Liver (tissue), 9 donors: Measurements from ENCODE around the gene DBP. TPM values are rescaled to one million over a fixed set of nuclear protein-coding genes. Genes with fewer than 3 reads are reported as not detected.
"Not testable (repeated sequence)": the region's sequence is repeated elsewhere in the genome, so short reads cannot be mapped to it uniquely, and the experiment has no call there.

Experiments
- DNase-seq: peaks from one replicate; pipeline ENCODE4 v3.0.0-alpha.2; 2017; ENCODE audit warnings: low spot score
- H3K27ac ChIP-seq, 2 donors: one replicate each; pipeline ENCODE4 v1.7.0; 2013; ENCODE audit warnings: inconsistent platforms in 2 of 2, low read length in 2 of 2, control low read depth in 1 of 2, low read depth in 1 of 2, mild to moderate bottlenecking in 1 of 2
- H3K27me3 ChIP-seq, 4 donors: one replicate each; pipeline versions ENCODE4 v1.6.1 to v1.7.0; 2013; ENCODE audit warnings: low read length in 3 of 4, inconsistent platforms in 1 of 4, mild to moderate bottlenecking in 1 of 4, moderate library complexity in 1 of 4; ENCODE audit not compliant: control insufficient read depth in 4 of 4, insufficient read depth in 4 of 4
- H3K36me3 ChIP-seq, 4 donors: one replicate each; pipeline versions ENCODE4 v1.6.1 to v1.7.0; 2013; ENCODE audit warnings: low read length in 3 of 4, mild to moderate bottlenecking in 3 of 4, low read depth in 1 of 4, moderate library complexity in 1 of 4; ENCODE audit not compliant: control insufficient read depth in 4 of 4, insufficient read depth in 3 of 4
- H3K4me1 ChIP-seq, 4 donors: one replicate each; pipeline versions ENCODE4 v1.6.1 to v1.7.0; 2013; ENCODE audit warnings: low read length in 3 of 4, mild to moderate bottlenecking in 3 of 4, moderate library complexity in 1 of 4; ENCODE audit not compliant: control insufficient read depth in 4 of 4, insufficient read depth in 4 of 4
- H3K4me3 ChIP-seq, 3 donors: one replicate each; pipeline versions ENCODE4 v1.6.1 to v1.7.0; 2013; ENCODE audit warnings: low read length in 3 of 3, control low read depth in 1 of 3, low read depth in 1 of 3, mild to moderate bottlenecking in 1 of 3
- H3K9ac ChIP-seq, 2 donors: one replicate each; pipeline ENCODE4 v1.7.0; 2013; ENCODE audit warnings: low read length in 2 of 2, mild to moderate bottlenecking in 2 of 2, moderate library complexity in 2 of 2, control low read depth in 1 of 2, low read depth in 1 of 2
- H3K9me3 ChIP-seq, 4 donors: one replicate each; pipeline versions ENCODE4 v1.6.1 to v1.7.0; 2013; ENCODE audit warnings: low read length in 3 of 4; ENCODE audit not compliant: control insufficient read depth in 4 of 4
- EGR1 ChIP-seq, 2 donors: IDR thresholded peaks; 2 replicates each; pipeline ENCODE4 v1.6.1; 2016 to 2018; ENCODE audit warnings: antibody characterized with exemption in 2 of 2, low read depth in 2 of 2
- FOXA1 ChIP-seq: IDR thresholded peaks from 2 replicates; pipeline ENCODE4 v1.6.1; 2016; ENCODE audit warnings: antibody characterized with exemption
- FOXA2 ChIP-seq: IDR thresholded peaks from 2 replicates; pipeline ENCODE4 v1.6.1; 2016; ENCODE audit warnings: antibody characterized with exemption
- GABPA ChIP-seq, 2 donors: IDR thresholded peaks in 1 of 2; conservative IDR thresholded peaks in 1 of 2; 2 replicates each; pipeline ENCODE4 v1.6.1; 2016; ENCODE audit warnings: antibody characterized with exemption in 2 of 2, mild to moderate bottlenecking in 1 of 2, moderate library complexity in 1 of 2
- HNF4A ChIP-seq, 2 donors: conservative IDR thresholded peaks; 2 replicates each; pipeline ENCODE4 v1.6.1; 2016; ENCODE audit warnings: antibody characterized with exemption in 2 of 2, mild to moderate bottlenecking in 2 of 2
- HNF4G ChIP-seq: IDR thresholded peaks from 2 replicates; pipeline ENCODE4 v1.6.1; 2016; ENCODE audit warnings: antibody characterized with exemption
- JUND ChIP-seq, 2 donors: IDR thresholded peaks; 2 replicates each; pipeline ENCODE4 v1.6.1; 2016; ENCODE audit warnings: antibody characterized with exemption in 2 of 2
- NR2F2 ChIP-seq: IDR thresholded peaks from 2 replicates; pipeline ENCODE4 v1.6.1; 2016; ENCODE audit warnings: antibody characterized with exemption
- RAD21 ChIP-seq, 2 donors: IDR thresholded peaks; 2 replicates each; pipeline ENCODE4 v1.6.1; 2016; ENCODE audit warnings: antibody characterized with exemption in 2 of 2, mild to moderate bottlenecking in 2 of 2
- RXRA ChIP-seq, 2 donors: IDR thresholded peaks; 2 replicates each; pipeline ENCODE4 v1.6.1; 2017 to 2018; ENCODE audit warnings: antibody characterized with exemption in 2 of 2, mild to moderate bottlenecking in 1 of 2
- SP1 ChIP-seq: IDR thresholded peaks from 2 replicates; pipeline ENCODE4 v1.6.1; 2018; ENCODE audit warnings: antibody characterized with exemption, mild to moderate bottlenecking
- TAF1 ChIP-seq: conservative IDR thresholded peaks from 2 replicates; pipeline ENCODE4 v1.6.1; 2016; ENCODE audit warnings: antibody characterized with exemption, mild to moderate bottlenecking
- YY1 ChIP-seq: IDR thresholded peaks from 2 replicates; pipeline ENCODE4 v1.6.1; 2016; ENCODE audit warnings: antibody characterized with exemption, mild to moderate bottlenecking
- WGBS: extraction: QIAGEN DNeasy Blood & Tissue Kit; methylation state at CpG from one replicate; pipeline ENCODE4 v1.1.7; 2013; 5-methylcytosine and 5-hydroxymethylcytosine counted together
- polyA plus RNA-seq, 2 donors: library from polyadenylated mRNA; stranded (reverse) in 1 of 2; unstranded in 1 of 2; fragments of 200-250 nt in 1 of 2; fragments of >200 nt in 1 of 2; fragmentation: Nextera tagmentation in 1 of 2; extraction: Ambion mirVana in 1 of 2; gene quantifications; one replicate each; pipeline versions ENCODE4 v1.2.1 to v1.2.3, GENCODE V29; 2013 to 2015
- total RNA-seq, 2 donors: library from RNA; depleted of rRNA; stranded (reverse); fragments of >200 nt; gene quantifications; one replicate each; pipeline ENCODE4 v1.2.3, GENCODE V29; 2014
- TF ChIP-seq, protein P1 (sequence below): IDR thresholded peaks from 2 replicates; pipeline ENCODE4 v1.6.1; 2016; ENCODE audit warnings: antibody characterized with exemption
- TF ChIP-seq, protein P2 (sequence below): IDR thresholded peaks from 2 replicates; pipeline ENCODE4 v1.6.1; 2016; ENCODE audit warnings: antibody characterized with exemption, mild to moderate bottlenecking
- TF ChIP-seq, protein P3 (sequence below): IDR thresholded peaks from 2 replicates; pipeline ENCODE4 v1.6.1; 2016; ENCODE audit warnings: antibody characterized with exemption
- TF ChIP-seq, protein P4 (sequence below): IDR thresholded peaks from 2 replicates; pipeline ENCODE4 v1.6.1; 2016; ENCODE audit warnings: antibody characterized with exemption
- TF ChIP-seq, protein P5 (sequence below): fragments of 150-350 bp; IDR thresholded peaks from 2 replicates; pipeline ENCODE4 v1.5.1; 2017; ENCODE audit warnings: improper control_type of control experiment, low read depth, low read length; ENCODE audit not compliant: missing input control
- donor health status: healthy.
- donor health status: healthy.
- donor health status: healthy.
- donor health status: healthy.
- donor health status: healthy.

Gene DBP
- total and polyA plus RNA-seq, 4 donors = 1.2 to 4.5 (median 1.8) TPM

DNA sequence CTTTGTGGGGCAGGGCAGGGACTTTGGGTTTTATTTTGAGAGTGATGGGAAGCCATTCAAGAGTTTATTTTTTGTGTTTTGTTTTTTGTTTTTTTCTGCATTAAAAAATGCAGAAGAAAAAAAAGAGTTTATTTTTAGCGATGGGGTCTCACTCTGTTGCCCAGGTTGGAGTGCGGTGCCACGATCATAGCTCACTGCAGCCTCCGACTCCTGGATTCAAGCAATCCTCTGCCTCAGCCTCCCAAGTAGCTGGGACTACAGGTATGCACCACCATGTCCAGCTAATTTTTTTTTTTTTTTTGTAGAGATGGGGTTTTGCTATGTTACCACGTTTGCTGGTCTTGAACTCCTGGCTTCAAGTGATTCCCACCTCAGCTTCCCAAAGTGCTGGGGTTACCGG lies 21.3 kb upstream of the DBP start:
- H3K9me3 ChIP-seq = no peaks in the 10 kb centered on the region
- no peaks in the 10 kb centered on the region for H3K36me3 ChIP-seq
- WGBS = 92% methylated on average over 6 of the region's 6 CpGs
- peaks cover 0 to 2% (median 0%) of the 10 kb centered on the region in 4 donors for H3K4me1 ChIP-seq
- no peaks in the 10 kb centered on the region for H3K27me3 ChIP-seq
- no peak overlapping the region for H3K4me3 ChIP-seq
- H3K9ac ChIP-seq = no peak overlapping the region
- no peak overlapping the region for H3K27ac ChIP-seq
- DNase-seq = no peak
- TF ChIP-seq, protein P1, sequence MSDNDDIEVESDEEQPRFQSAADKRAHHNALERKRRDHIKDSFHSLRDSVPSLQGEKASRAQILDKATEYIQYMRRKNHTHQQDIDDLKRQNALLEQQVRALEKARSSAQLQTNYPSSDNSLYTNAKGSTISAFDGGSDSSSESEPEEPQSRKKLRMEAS = no peak
- TF ChIP-seq NR2F2 = no peak
- TF ChIP-seq YY1 = no peak
- no peak for TF ChIP-seq RXRA (IDR thresholded peaks at IDR 0.05)
- TF ChIP-seq, protein P2, sequence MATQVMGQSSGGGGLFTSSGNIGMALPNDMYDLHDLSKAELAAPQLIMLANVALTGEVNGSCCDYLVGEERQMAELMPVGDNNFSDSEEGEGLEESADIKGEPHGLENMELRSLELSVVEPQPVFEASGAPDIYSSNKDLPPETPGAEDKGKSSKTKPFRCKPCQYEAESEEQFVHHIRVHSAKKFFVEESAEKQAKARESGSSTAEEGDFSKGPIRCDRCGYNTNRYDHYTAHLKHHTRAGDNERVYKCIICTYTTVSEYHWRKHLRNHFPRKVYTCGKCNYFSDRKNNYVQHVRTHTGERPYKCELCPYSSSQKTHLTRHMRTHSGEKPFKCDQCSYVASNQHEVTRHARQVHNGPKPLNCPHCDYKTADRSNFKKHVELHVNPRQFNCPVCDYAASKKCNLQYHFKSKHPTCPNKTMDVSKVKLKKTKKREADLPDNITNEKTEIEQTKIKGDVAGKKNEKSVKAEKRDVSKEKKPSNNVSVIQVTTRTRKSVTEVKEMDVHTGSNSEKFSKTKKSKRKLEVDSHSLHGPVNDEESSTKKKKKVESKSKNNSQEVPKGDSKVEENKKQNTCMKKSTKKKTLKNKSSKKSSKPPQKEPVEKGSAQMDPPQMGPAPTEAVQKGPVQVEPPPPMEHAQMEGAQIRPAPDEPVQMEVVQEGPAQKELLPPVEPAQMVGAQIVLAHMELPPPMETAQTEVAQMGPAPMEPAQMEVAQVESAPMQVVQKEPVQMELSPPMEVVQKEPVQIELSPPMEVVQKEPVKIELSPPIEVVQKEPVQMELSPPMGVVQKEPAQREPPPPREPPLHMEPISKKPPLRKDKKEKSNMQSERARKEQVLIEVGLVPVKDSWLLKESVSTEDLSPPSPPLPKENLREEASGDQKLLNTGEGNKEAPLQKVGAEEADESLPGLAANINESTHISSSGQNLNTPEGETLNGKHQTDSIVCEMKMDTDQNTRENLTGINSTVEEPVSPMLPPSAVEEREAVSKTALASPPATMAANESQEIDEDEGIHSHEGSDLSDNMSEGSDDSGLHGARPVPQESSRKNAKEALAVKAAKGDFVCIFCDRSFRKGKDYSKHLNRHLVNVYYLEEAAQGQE = no peak
- TF ChIP-seq JUND (IDR thresholded peaks at IDR 0.05) = no peak
- TF ChIP-seq SP1 = no peak
- no peak for TF ChIP-seq FOXA2
- TF ChIP-seq HNF4A (conservative IDR thresholded peaks at IDR 0.05) = no peak
- no peak for TF ChIP-seq GABPA (IDR thresholded peaks at IDR 0.05 in 1 of 2, conservative IDR thresholded peaks at IDR 0.05 in 1 of 2)
- no peak for TF ChIP-seq TAF1
- TF ChIP-seq RAD21 (IDR thresholded peaks at IDR 0.05) = no peak
- TF ChIP-seq, protein P3, sequence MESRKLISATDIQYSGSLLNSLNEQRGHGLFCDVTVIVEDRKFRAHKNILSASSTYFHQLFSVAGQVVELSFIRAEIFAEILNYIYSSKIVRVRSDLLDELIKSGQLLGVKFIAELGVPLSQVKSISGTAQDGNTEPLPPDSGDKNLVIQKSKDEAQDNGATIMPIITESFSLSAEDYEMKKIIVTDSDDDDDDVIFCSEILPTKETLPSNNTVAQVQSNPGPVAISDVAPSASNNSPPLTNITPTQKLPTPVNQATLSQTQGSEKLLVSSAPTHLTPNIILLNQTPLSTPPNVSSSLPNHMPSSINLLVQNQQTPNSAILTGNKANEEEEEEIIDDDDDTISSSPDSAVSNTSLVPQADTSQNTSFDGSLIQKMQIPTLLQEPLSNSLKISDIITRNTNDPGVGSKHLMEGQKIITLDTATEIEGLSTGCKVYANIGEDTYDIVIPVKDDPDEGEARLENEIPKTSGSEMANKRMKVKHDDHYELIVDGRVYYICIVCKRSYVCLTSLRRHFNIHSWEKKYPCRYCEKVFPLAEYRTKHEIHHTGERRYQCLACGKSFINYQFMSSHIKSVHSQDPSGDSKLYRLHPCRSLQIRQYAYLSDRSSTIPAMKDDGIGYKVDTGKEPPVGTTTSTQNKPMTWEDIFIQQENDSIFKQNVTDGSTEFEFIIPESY = no peak
- TF ChIP-seq, protein P4, sequence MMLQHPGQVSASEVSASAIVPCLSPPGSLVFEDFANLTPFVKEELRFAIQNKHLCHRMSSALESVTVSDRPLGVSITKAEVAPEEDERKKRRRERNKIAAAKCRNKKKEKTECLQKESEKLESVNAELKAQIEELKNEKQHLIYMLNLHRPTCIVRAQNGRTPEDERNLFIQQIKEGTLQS = no peak
- TF ChIP-seq FOXA1 = no peak
- TF ChIP-seq, protein P5, sequence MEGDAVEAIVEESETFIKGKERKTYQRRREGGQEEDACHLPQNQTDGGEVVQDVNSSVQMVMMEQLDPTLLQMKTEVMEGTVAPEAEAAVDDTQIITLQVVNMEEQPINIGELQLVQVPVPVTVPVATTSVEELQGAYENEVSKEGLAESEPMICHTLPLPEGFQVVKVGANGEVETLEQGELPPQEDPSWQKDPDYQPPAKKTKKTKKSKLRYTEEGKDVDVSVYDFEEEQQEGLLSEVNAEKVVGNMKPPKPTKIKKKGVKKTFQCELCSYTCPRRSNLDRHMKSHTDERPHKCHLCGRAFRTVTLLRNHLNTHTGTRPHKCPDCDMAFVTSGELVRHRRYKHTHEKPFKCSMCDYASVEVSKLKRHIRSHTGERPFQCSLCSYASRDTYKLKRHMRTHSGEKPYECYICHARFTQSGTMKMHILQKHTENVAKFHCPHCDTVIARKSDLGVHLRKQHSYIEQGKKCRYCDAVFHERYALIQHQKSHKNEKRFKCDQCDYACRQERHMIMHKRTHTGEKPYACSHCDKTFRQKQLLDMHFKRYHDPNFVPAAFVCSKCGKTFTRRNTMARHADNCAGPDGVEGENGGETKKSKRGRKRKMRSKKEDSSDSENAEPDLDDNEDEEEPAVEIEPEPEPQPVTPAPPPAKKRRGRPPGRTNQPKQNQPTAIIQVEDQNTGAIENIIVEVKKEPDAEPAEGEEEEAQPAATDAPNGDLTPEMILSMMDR = no peak
- TF ChIP-seq EGR1 (IDR thresholded peaks at IDR 0.05; ENCODE audit: low read depth in 2 of 2) = no peak
- no peak for TF ChIP-seq HNF4G

DNA sequence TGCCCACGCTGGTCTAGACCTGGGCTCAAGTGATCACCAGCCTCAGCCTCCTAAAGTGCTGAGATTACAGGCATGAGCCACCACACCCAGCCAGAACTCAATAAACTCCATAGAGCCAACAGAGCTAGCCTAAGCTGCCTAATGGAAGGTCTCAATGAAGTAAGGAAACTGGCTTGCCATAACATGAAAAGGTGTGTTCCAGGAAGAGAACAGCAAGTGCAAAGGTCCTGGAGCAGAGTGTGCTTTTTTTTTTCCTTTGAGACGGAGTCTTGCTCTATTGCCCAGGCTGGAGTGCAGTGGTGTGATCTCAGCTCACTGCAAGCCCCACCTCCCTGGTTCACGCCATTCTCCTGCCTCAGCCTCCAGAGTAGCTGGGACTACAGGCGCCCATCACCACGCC lies 20.6 kb upstream of the DBP start:
- H3K27ac ChIP-seq, H3K9ac ChIP-seq, DNase-seq, H3K36me3 ChIP-seq, H3K9me3 ChIP-seq, H3K27me3 ChIP-seq, H3K4me3 ChIP-seq, H3K4me1 ChIP-seq: not testable (repeated sequence)
- 93% methylated on average over 5 of the region's 5 CpGs for WGBS
